Motor neuron (in vitro differentiated cells): ENCODE data around the gene XPNPEP3. TPM values are rescaled to one million over a fixed set of nuclear protein-coding genes. Genes with fewer than 3 reads are reported as not detected.
"Not testable (repeated sequence)": the region's sequence is repeated elsewhere in the genome, so short reads cannot be mapped to it uniquely, and the experiment has no call there.

Experiments used
- ATAC-seq, 8 experiments: fragments of 200-7000 bp; cut with Tn5 transposase; replicated peaks in 6 of 8; 2 replicates each; pipeline ENCODE4 v1.8.0; 2021; ENCODE audit warnings: mild to moderate bottlenecking in 8 of 8, moderate library complexity in 8 of 8
- H3K27ac ChIP-seq, 2 donors: fragments of 250-450 bp; sonication (Bioruptor Pico); 2 replicates each; pipeline ENCODE4 v1.9.0; 2021; ENCODE audit warnings: antibody characterized with exemption in 2 of 2, mild to moderate bottlenecking in 2 of 2, moderate library complexity in 1 of 2
- H3K4me1 ChIP-seq, 2 donors: fragments of 250-450 bp; sonication (Bioruptor Pico); replicated peaks in 1 of 2; 2 replicates each; pipeline ENCODE4 v1.6.1; 2021; ENCODE audit warnings: antibody characterized with exemption in 2 of 2, mild to moderate bottlenecking in 2 of 2, moderate library complexity in 1 of 2
- H3K4me3 ChIP-seq, 5 donors: fragments of 250-450 bp; sonication (Bioruptor Pico); 2 replicates each; pipeline ENCODE4 v1.9.0; 2021; ENCODE audit warnings: antibody characterized with exemption in 5 of 5, mild to moderate bottlenecking in 5 of 5, moderate library complexity in 4 of 5
- WGBS, 10 experiments: fragments of 450-650 bp; shearing (Covaris generic); methylation state at CpG; one replicate each; pipeline ENCODE4 v1.0.0; 2022; 5-methylcytosine and 5-hydroxymethylcytosine counted together
- in situ Hi-C, 9 experiments: fragments of 400-800 bp; cut with MboI; loops; one replicate each; pipeline ENCODE4 v1.15.0; 2021; ENCODE audit warnings: low sequenced_read_pairs in 9 of 9, low pct_unique_long_range_greater_than_20kb in 2 of 9; ENCODE audit not compliant: unreplicated experiment in 9 of 9
- total RNA-seq, 8 experiments: library from RNA; unstranded; fragments of 300-600 nt; gene quantifications; 2 replicates each; pipeline versions ENCODE4 v1.2.3 to v1.2.4, GENCODE V29; 2022

XPNPEP3 gene
- total RNA-seq: 10 to 100 TPM; 10.8 to 28.1 (median 16.9) TPM

GRCh38 chr22:40856513-40857308 lies at the start of gene XPNPEP3, which contains the start of gene ST13:
Gene XPNPEP3, plus strand, starts transcription at chr22:40857148. Its CDS starts 34 bp downstream, at chr22:40857182.
Gene ST13, minus strand, starts transcription at chr22:40856639. Its CDS starts 99 bp downstream, at chr22:40856540.
- Histone ChIP-seq H3K4me3 (peak within 1 kb of the TSS; percentile 65 to 95 (median 88)), H3K4me1 (peaks cover 0 to 39% of the 10 kb centered on the region in 2 donors), H3K27ac (peak within 1 kb of the TSS; percentile 100)
- ATAC-seq: peak; percentile 86 to 94 (median 92)
- in situ Hi-C loops: loop anchor here in 1 of 9 experiments (25.0 kb wide), 1 partner anchor 94 kb away; no protein-coding TSS in a partner anchor
- 0 to 3% (median 0%) methylated on average over 2 to 12 of the region's 63 CpGs; no CpG with 5 or more reads in 4 of the 10 experiments for WGBS, 10 experiments

- peak in 2 of 8 experiments; percentile 22 to 25 for ATAC-seq
These were observed 48.7 kb upstream of the XPNPEP3 start for GRCh38 chr22:40808018-40808841.

GRCh38 chr22:40813912-40814315 lies 43.0 kb upstream of the XPNPEP3 start:
- H3K4me1 ChIP-seq: peaks cover 6 to 7% of the 10 kb centered on the region in 2 donors
- no peak overlapping the region for H3K27ac ChIP-seq
- no peak for ATAC-seq
- in situ Hi-C loops: no loop called here
- H3K4me3 ChIP-seq: no peak overlapping the region

More at GRCh38 chr22:40808018-40808841, 48.7 kb upstream of the XPNPEP3 start:
- WGBS, 10 experiments: 0 to 96% (median 75%) methylated on average over 2 to 6 of the region's 6 CpGs
- in situ Hi-C loops: no loop called here
- Histone ChIP-seq H3K27ac (no peak overlapping the region), H3K4me1 (no peaks in the 10 kb centered on the region), H3K4me3 (no peak overlapping the region)

- no peak for ATAC-seq
- WGBS, 10 experiments: 60 to 93% (median 89%) methylated on average over 1 to 3 of the region's 4 CpGs; no CpG with 5 or more reads in 5 of the 10 experiments
- no peak overlapping the region for H3K4me3 ChIP-seq
- H3K27ac ChIP-seq: no peak overlapping the region
- in situ Hi-C loops: no loop called here
- peaks cover 6 to 7% of the 10 kb centered on the region in 2 donors for H3K4me1 ChIP-seq
These were observed 39.2 kb upstream of the XPNPEP3 start for GRCh38 chr22:40817737-40818136.

- peak overlapping the region; percentile 67 to 98 (median 96) for H3K4me3 ChIP-seq
- peaks cover 6 to 7% of the 10 kb centered on the region in 2 donors for H3K4me1 ChIP-seq
- in situ Hi-C loops: no loop called here
- no peak for ATAC-seq
- no peak overlapping the region for H3K27ac ChIP-seq
- 0 to 89% (median 47%) methylated on average over 3 to 11 of the region's 14 CpGs for WGBS, 10 experiments
These were observed 38.7 kb upstream of the XPNPEP3 start for GRCh38 chr22:40818192-40818746.

GRCh38 chr22:40818747-40819598 lies 38.0 kb upstream of the XPNPEP3 start, which contains the start of gene SLC25A17:
Gene SLC25A17, minus strand, starts transcription at chr22:40819346. Its CDS starts 98 bp downstream, at chr22:40819248.
- H3K4me3 ChIP-seq: peak within 1 kb of the TSS; percentile 67 to 98 (median 96)
- in situ Hi-C loops: no loop called here
- 0 to 67% (median 3%) methylated on average over 1 to 7 of the region's 61 CpGs; no CpG with 5 or more reads in 4 of the 10 experiments for WGBS, 10 experiments
- peak; percentile 89 to 96 (median 93) for ATAC-seq
- peaks cover 6 to 7% of the 10 kb centered on the region in 2 donors for H3K4me1 ChIP-seq
- peak within 1 kb of the TSS; percentile 56 to 74 for H3K27ac ChIP-seq

- in situ Hi-C loops: no loop called here
- ATAC-seq: peak in 6 of 8 experiments; percentile 1 to 27 (median 16)
- WGBS, 10 experiments: 0 to 83% (median 14%) methylated on average over 1 to 4 of the region's 4 CpGs; no CpG with 5 or more reads in 3 of the 10 experiments
- peak overlapping the region in 1 of 2 donors; percentile 74 for H3K27ac ChIP-seq
- H3K4me3 ChIP-seq: peak overlapping the region; percentile 67 to 98 (median 96)
- H3K4me1 ChIP-seq: peaks cover 6 to 7% of the 10 kb centered on the region in 2 donors
These were observed 37.3 kb upstream of the XPNPEP3 start for GRCh38 chr22:40819599-40820140.

GRCh38 chr22:40823426-40823825 lies 33.5 kb upstream of the XPNPEP3 start:
- H3K27ac ChIP-seq: no peak overlapping the region
- no peak overlapping the region for H3K4me3 ChIP-seq
- WGBS, 10 experiments: 43 to 100% (median 100%) methylated on average over 1 of the region's 1 CpG; no CpG with 5 or more reads in 4 of the 10 experiments
- ATAC-seq: no peak
- H3K4me1 ChIP-seq: peaks cover 0 to under 1% of the 10 kb centered on the region in 2 donors
- in situ Hi-C loops: no loop called here

GRCh38 chr22:40826292-40826691 lies 30.7 kb upstream of the XPNPEP3 start:
- H3K4me3 ChIP-seq, H3K4me1 ChIP-seq, ATAC-seq, H3K27ac ChIP-seq: not testable (repeated sequence)
- WGBS, 10 experiments: no CpG with 5 or more reads among the region's 2 CpGs
- in situ Hi-C loops: loop anchor here in 2 of 9 experiments (25.0 kb wide), 2 partner anchors 311 to 336 kb away; no protein-coding TSS in a partner anchor

- Histone ChIP-seq H3K4me3 (no peak overlapping the region), H3K27ac (no peak overlapping the region), H3K4me1 (no peaks in the 10 kb centered on the region)
These were observed 29.8 kb upstream of the XPNPEP3 start for GRCh38 chr22:40826984-40827741.

GRCh38 chr22:40829131-40829530 lies 27.8 kb upstream of the XPNPEP3 start:
- in situ Hi-C loops: loop anchor here in 2 of 9 experiments (25.0 kb wide), 2 partner anchors 308 to 333 kb away; no protein-coding TSS in a partner anchor
- WGBS, 10 experiments: 86 to 100% (median 98%) methylated on average over 4 to 6 of the region's 6 CpGs
- H3K27ac ChIP-seq: no peak overlapping the region
- H3K4me1 ChIP-seq: no peaks in the 10 kb centered on the region
- no peak overlapping the region for H3K4me3 ChIP-seq
- no peak for ATAC-seq

More at GRCh38 chr22:40826984-40827741, 29.8 kb upstream of the XPNPEP3 start:
- in situ Hi-C loops: loop anchor here in 2 of 9 experiments (25.0 kb wide), 2 partner anchors 310 to 335 kb away; no protein-coding TSS in a partner anchor
- ATAC-seq: no peak
- 80 to 100% (median 91%) methylated on average over 1 to 7 of the region's 7 CpGs for WGBS, 10 experiments
